ENCODE results near the gene SLC35F6. TPM values are rescaled to one million over a fixed set of nuclear protein-coding genes. Genes with fewer than 3 reads are reported as not detected.

Gene SLC35F6
- total and polyA plus RNA-seq, 4 donors = 11.4 to 30.7 (median 19.0) TPM

DNA sequence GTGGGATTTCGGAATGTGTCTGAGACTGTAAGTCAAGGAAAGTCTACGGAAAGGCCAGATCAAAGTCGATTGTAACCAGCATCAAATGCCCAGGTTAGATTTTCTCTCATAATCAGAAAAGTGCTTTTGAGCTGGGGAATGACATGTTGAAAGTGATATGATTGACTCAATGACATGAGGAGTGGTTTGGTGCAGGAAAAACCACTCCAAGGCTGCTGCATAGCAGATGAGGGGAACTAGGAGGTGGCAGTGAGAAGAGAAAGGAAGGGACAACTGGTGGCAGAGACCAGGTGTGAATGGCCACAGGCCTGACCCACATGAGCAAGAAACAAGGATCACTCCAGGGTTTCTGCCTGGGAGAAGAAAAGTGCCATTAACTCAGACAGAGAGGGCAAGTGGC is 822 bp downstream of the SLC35F6 start:
- H3K9me3 ChIP-seq (ENCODE audit: control insufficient read depth in 4 of 4, low read length in 3 of 4) = no peaks in the 10 kb centered on the region
- H3K4me1 ChIP-seq (ENCODE audit: control insufficient read depth in 4 of 4, insufficient read depth in 4 of 4, low read length in 3 of 4) = peaks cover 11 to 32% (median 22%) of the 10 kb centered on the region in 4 donors
- peak overlapping the region; percentile 45 to 88 for H3K27ac ChIP-seq (ENCODE audit: low read depth in 1 of 2, low read length in 2 of 2)
- DNase-seq (ENCODE audit: low spot score) = no peak
- no peaks in the 10 kb centered on the region for H3K27me3 ChIP-seq (ENCODE audit: control insufficient read depth in 4 of 4, insufficient read depth in 4 of 4, low read length in 3 of 4)
- H3K9ac ChIP-seq (ENCODE audit: low read depth in 1 of 2, low read length in 2 of 2) = peak overlapping the region; percentile 36 to 98
- TF ChIP-seq EGR1 (IDR thresholded peaks at IDR 0.05; ENCODE audit: low read depth in 2 of 2) (no peak), GABPA (IDR thresholded peaks at IDR 0.05 in 1 of 2, conservative IDR thresholded peaks at IDR 0.05 in 1 of 2) (no peak), FOXA2 (IDR thresholded peaks at IDR 0.05) (no peak), NR2F2 (IDR thresholded peaks at IDR 0.05) (no peak), FOXA1 (IDR thresholded peaks at IDR 0.05) (no peak)
- TF ChIP-seq, protein P1, sequence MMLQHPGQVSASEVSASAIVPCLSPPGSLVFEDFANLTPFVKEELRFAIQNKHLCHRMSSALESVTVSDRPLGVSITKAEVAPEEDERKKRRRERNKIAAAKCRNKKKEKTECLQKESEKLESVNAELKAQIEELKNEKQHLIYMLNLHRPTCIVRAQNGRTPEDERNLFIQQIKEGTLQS (IDR thresholded peaks at IDR 0.05) = no peak
- 41% methylated on average over 3 of the region's 3 CpGs for WGBS
- no peaks in the 10 kb centered on the region for H3K36me3 ChIP-seq (ENCODE audit: control insufficient read depth in 4 of 4, insufficient read depth in 3 of 4, low read depth in 1 of 4, low read length in 3 of 4)
- H3K4me3 ChIP-seq (ENCODE audit: low read depth in 1 of 3, low read length in 3 of 3) = peak overlapping the region; percentile 83 to 96 (median 89)

DNA sequence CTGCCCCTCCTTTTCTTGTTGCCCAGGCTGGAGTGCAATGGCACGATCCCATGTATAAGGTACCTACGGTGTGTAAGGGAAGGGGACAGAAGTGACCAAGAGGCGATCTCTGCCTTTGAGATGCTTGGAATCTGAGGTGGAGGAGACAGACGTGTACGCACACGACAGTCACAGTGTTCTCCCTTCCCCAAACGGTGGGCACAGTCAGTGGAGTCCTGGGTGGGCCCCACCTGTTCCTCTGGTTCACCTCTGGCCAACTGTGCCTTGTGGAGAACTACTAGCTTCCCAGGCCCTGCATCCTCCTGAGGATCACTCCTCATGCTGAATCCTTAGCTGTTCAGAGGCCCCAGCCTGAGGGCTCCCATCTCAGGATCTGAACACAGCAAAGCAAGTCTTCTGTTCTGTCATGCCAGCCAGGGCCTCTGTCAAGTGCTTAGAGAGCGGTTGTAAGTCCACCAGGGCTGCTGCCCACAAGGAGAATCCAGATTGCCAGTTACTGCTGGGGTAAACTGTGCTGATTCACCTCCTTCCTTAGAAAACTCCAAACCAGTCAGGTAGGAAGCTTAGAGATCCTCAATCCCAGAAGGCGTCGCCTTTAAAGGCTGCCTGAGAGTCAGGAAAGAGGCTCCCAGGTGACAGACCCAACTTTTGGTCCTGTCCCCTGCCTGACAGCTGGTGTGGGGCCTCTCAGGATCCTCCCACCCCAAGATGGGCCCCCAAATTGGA is 1.6 kb downstream of the SLC35F6 start:
- WGBS = 86% methylated on average over 10 of the region's 10 CpGs
- TF ChIP-seq GABPA (IDR thresholded peaks at IDR 0.05 in 1 of 2, conservative IDR thresholded peaks at IDR 0.05 in 1 of 2) (no peak), FOXA1 (IDR thresholded peaks at IDR 0.05) (no peak), HNF4A (conservative IDR thresholded peaks at IDR 0.05) (no peak), HNF4G (IDR thresholded peaks at IDR 0.05) (no peak)
- TF ChIP-seq, protein P2, sequence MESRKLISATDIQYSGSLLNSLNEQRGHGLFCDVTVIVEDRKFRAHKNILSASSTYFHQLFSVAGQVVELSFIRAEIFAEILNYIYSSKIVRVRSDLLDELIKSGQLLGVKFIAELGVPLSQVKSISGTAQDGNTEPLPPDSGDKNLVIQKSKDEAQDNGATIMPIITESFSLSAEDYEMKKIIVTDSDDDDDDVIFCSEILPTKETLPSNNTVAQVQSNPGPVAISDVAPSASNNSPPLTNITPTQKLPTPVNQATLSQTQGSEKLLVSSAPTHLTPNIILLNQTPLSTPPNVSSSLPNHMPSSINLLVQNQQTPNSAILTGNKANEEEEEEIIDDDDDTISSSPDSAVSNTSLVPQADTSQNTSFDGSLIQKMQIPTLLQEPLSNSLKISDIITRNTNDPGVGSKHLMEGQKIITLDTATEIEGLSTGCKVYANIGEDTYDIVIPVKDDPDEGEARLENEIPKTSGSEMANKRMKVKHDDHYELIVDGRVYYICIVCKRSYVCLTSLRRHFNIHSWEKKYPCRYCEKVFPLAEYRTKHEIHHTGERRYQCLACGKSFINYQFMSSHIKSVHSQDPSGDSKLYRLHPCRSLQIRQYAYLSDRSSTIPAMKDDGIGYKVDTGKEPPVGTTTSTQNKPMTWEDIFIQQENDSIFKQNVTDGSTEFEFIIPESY (IDR thresholded peaks at IDR 0.05) = no peak
- TF ChIP-seq, protein P3, sequence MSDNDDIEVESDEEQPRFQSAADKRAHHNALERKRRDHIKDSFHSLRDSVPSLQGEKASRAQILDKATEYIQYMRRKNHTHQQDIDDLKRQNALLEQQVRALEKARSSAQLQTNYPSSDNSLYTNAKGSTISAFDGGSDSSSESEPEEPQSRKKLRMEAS (IDR thresholded peaks at IDR 0.05) = no peak
- no peak for DNase-seq (ENCODE audit: low spot score)
- Histone ChIP-seq H3K36me3 (ENCODE audit: control insufficient read depth in 4 of 4, insufficient read depth in 3 of 4, low read depth in 1 of 4, low read length in 3 of 4) (no peaks in the 10 kb centered on the region), H3K4me1 (ENCODE audit: control insufficient read depth in 4 of 4, insufficient read depth in 4 of 4, low read length in 3 of 4) (peaks cover 11 to 34% (median 23%) of the 10 kb centered on the region in 4 donors), H3K4me3 (ENCODE audit: low read depth in 1 of 3, low read length in 3 of 3) (peak overlapping the region in 1 of 3 donors; percentile 89), H3K27ac (ENCODE audit: low read depth in 1 of 2, low read length in 2 of 2) (no peak overlapping the region), H3K9ac (ENCODE audit: low read depth in 1 of 2, low read length in 2 of 2) (no peak overlapping the region), H3K9me3 (ENCODE audit: control insufficient read depth in 4 of 4, low read length in 3 of 4) (no peaks in the 10 kb centered on the region), H3K27me3 (ENCODE audit: control insufficient read depth in 4 of 4, insufficient read depth in 4 of 4, low read length in 3 of 4) (no peaks in the 10 kb centered on the region)

DNA sequence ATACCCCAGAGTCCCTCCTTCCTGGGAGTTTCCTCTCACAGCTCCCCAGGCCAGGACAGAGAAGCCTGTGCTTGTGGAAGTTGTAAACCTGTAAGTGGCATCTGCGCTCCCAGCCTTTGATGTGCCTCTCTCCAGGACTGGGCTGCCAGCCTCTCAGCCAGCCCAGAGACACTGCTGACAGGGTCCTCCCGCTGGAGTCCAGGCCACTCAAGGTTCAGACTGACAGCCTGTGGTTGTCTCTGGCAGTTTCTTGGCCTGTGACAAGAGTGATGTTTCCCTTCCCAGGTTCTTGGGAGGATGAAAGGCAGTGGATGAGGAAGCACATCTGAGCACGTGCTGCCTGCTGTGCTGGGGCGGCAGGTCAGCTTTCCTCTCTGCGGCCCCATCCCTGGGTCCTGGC is 3.0 kb downstream of the SLC35F6 start:
- H3K36me3 ChIP-seq (ENCODE audit: control insufficient read depth in 4 of 4, insufficient read depth in 3 of 4, low read depth in 1 of 4, low read length in 3 of 4) = no peaks in the 10 kb centered on the region
- no peak for DNase-seq (ENCODE audit: low spot score)
- WGBS = 76% methylated on average over 5 of the region's 5 CpGs
- H3K4me3 ChIP-seq (ENCODE audit: low read depth in 1 of 3, low read length in 3 of 3) = no peak overlapping the region
- H3K9ac ChIP-seq (ENCODE audit: low read depth in 1 of 2, low read length in 2 of 2) = no peak overlapping the region
- H3K27ac ChIP-seq (ENCODE audit: low read depth in 1 of 2, low read length in 2 of 2) = peak overlapping the region in 1 of 2 donors; percentile 23
- no peaks in the 10 kb centered on the region for H3K27me3 ChIP-seq (ENCODE audit: control insufficient read depth in 4 of 4, insufficient read depth in 4 of 4, low read length in 3 of 4)
- no peaks in the 10 kb centered on the region for H3K9me3 ChIP-seq (ENCODE audit: control insufficient read depth in 4 of 4, low read length in 3 of 4)
- H3K4me1 ChIP-seq (ENCODE audit: control insufficient read depth in 4 of 4, insufficient read depth in 4 of 4, low read length in 3 of 4) = peaks cover 23 to 49% (median 37%) of the 10 kb centered on the region in 4 donors
- TF ChIP-seq TAF1 (conservative IDR thresholded peaks at IDR 0.05) = no peak
- TF ChIP-seq, protein P1 (IDR thresholded peaks at IDR 0.05) = no peak
- TF ChIP-seq NR2F2 (IDR thresholded peaks at IDR 0.05) = no peak
- TF ChIP-seq GABPA (IDR thresholded peaks at IDR 0.05 in 1 of 2, conservative IDR thresholded peaks at IDR 0.05 in 1 of 2) = no peak
- TF ChIP-seq RXRA (IDR thresholded peaks at IDR 0.05) = no peak
- no peak for TF ChIP-seq HNF4A (conservative IDR thresholded peaks at IDR 0.05)
- TF ChIP-seq, protein P4, sequence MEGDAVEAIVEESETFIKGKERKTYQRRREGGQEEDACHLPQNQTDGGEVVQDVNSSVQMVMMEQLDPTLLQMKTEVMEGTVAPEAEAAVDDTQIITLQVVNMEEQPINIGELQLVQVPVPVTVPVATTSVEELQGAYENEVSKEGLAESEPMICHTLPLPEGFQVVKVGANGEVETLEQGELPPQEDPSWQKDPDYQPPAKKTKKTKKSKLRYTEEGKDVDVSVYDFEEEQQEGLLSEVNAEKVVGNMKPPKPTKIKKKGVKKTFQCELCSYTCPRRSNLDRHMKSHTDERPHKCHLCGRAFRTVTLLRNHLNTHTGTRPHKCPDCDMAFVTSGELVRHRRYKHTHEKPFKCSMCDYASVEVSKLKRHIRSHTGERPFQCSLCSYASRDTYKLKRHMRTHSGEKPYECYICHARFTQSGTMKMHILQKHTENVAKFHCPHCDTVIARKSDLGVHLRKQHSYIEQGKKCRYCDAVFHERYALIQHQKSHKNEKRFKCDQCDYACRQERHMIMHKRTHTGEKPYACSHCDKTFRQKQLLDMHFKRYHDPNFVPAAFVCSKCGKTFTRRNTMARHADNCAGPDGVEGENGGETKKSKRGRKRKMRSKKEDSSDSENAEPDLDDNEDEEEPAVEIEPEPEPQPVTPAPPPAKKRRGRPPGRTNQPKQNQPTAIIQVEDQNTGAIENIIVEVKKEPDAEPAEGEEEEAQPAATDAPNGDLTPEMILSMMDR (IDR thresholded peaks at IDR 0.05; ENCODE audit: low read depth, low read length, missing input control) = no peak
- no peak for TF ChIP-seq FOXA2 (IDR thresholded peaks at IDR 0.05)
- TF ChIP-seq, protein P5, sequence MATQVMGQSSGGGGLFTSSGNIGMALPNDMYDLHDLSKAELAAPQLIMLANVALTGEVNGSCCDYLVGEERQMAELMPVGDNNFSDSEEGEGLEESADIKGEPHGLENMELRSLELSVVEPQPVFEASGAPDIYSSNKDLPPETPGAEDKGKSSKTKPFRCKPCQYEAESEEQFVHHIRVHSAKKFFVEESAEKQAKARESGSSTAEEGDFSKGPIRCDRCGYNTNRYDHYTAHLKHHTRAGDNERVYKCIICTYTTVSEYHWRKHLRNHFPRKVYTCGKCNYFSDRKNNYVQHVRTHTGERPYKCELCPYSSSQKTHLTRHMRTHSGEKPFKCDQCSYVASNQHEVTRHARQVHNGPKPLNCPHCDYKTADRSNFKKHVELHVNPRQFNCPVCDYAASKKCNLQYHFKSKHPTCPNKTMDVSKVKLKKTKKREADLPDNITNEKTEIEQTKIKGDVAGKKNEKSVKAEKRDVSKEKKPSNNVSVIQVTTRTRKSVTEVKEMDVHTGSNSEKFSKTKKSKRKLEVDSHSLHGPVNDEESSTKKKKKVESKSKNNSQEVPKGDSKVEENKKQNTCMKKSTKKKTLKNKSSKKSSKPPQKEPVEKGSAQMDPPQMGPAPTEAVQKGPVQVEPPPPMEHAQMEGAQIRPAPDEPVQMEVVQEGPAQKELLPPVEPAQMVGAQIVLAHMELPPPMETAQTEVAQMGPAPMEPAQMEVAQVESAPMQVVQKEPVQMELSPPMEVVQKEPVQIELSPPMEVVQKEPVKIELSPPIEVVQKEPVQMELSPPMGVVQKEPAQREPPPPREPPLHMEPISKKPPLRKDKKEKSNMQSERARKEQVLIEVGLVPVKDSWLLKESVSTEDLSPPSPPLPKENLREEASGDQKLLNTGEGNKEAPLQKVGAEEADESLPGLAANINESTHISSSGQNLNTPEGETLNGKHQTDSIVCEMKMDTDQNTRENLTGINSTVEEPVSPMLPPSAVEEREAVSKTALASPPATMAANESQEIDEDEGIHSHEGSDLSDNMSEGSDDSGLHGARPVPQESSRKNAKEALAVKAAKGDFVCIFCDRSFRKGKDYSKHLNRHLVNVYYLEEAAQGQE (IDR thresholded peaks at IDR 0.05) = no peak
- TF ChIP-seq JUND (IDR thresholded peaks at IDR 0.05) = no peak
- TF ChIP-seq RAD21 (IDR thresholded peaks at IDR 0.05) = no peak
- TF ChIP-seq HNF4G (IDR thresholded peaks at IDR 0.05) = no peak
- no peak for TF ChIP-seq SP1 (IDR thresholded peaks at IDR 0.05)
